GM19397 (cell line): ENCODE data around the gene CHPF.

ENCODE experiments used
- ATAC-seq: cut with Tn5 transposase; IDR thresholded peaks from one replicate; pipeline ENCODE4 v1.9.1; 2021; ENCODE audit warnings: mild to moderate bottlenecking, moderate library complexity; ENCODE audit not compliant: unreplicated experiment

The CHPF gene

DNA sequence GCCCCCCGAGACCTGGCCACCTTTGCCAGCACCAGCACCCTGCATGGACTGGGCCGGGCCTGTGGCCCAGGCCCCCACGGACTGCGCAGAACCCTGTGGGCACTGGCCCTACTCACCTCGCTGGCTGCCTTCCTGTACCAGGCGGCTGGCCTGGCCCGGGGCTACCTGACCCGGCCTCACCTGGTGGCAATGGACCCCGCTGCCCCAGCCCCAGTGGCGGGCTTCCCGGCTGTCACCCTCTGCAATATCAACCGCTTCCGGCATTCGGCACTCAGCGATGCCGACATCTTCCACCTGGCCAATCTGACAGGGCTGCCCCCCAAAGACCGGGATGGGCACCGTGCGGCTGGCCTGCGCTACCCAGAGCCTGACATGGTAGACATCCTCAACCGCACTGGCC lies 28.8 kb downstream of the CHPF start:
- no peak for ATAC-seq

- no peak for ATAC-seq
Measured at GRCh38 chr2:219514196-219514761, 29.3 kb downstream of the CHPF start, which contains the start of gene ASIC4. Gene ASIC4, plus strand, starts transcription at chr2:219514482. Its CDS starts 243 bp downstream, at chr2:219514725.

DNA sequence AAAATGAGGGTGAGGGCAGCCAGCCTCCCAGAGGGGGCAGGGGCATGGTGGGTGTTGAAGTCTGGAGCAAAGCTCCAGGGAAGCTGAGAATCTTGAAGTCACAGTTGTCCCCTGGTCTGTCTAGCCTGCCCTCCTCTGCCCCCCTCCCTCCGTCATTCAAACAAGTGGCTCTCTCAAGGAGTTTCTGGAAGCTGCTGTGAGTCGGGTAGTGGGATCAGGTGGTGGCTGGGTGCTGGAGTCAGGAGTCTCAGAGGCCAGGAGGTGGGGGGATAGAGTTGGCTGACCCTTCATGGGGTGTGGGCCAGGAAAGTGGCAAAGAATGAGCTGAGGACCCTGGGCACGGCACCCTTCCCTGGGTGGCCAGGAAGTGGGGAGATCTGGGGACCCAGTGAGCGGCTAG lies 29.8 kb downstream of the CHPF start:
- ATAC-seq: no peak

DNA sequence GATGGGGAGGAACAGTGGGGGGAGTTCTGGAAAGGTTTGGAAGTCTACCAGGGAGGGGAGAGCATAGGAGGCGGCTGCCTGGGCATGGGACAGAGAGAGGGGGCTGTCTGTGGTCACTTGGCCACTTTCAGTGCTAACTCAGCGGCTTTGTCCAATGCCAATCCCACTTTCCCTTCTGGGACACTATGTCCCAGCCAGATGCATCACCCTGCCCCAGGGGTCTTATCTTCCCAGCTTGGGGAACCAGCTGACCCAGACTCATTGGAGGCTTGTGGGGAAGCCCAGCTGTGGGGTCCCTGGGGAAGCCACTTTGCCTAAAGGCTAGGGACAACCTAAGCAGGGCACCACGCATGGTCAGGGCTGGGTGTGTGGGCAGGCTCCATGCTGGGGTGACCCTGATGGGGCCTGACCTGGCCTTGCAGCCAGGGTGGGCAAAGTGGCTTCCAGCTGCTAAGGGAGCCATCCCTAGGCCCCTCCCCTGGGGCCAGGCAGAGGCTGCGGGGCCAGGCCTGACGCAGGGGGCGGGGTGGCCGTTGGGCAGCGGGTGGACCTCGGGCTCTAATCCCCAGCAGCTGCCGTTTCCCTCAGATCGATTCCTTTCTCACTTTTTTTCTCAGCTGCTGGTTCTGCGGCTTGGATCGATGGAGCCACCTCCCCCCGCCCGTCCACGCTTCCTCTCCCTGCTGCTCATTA lies 30.9 kb downstream of the CHPF start:
- ATAC-seq: no peak

DNA sequence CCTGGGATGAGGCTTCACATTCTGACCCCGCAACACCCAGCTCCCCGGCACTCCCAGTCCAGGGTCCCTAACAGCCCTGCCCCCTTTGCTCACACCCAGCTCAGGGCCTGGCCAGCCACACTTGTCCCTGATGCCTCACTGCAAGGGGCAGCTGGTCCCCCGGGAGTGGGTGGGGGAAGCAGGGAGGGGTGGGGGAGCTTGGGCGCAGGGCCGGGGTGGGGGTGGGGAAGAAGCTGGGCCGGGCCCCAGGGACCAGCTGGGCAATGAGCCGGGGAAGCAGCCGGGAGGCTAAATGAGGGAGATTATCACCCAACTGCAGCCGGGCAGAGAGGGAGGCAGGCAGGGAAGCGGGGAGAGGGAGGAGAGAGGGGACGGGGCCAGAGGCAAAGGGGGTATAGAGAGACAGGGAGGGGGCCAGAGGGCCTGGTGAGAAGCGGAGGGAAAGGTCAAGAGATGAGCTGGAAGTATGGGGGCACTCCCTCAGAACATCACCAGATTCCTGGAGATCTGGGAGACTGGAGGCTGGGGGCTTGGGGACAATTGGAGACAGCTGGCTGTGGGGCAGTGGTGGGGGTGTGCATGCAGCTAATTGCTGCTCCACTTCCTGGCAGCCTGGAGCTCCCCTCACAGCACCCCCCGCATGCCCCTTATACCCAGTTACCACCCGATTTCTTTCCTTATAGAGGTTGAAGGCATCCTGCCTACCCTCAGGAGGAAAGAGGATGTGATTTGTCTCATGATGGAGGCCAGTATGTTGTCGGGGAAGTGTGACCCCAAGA lies 31.9 kb downstream of the CHPF start:
- no peak for ATAC-seq

DNA sequence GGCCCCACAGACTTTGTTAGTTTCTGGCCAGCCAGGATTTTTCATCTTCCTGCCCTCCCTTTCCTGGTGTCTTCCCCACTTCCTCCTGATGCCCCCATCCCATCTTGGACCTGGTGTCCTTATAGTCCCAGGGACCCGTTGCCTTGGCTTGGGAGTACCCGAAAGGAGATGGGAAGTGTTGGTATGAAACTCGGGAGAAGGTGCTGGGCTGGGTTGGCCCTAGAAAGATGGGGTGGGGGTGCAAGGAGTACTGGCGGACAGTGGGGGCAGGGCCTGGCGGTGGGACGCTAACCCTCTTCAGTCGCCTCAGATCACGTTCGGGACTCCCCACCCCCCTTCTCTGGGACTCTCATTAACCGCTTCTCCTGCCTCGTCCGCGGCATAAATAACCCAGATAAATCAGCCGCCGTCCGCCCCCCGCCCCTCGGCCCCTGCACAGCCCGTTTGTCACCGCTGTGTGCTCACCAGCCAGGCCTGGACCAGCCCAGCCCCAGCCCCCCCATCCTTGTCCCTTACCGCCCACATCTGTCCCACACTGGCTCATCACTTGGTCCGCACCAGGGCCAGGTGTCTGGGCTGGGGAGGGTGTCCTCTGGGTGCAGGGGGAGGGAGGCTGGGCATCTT lies 33.0 kb downstream of the CHPF start:
- ATAC-seq: no peak

DNA sequence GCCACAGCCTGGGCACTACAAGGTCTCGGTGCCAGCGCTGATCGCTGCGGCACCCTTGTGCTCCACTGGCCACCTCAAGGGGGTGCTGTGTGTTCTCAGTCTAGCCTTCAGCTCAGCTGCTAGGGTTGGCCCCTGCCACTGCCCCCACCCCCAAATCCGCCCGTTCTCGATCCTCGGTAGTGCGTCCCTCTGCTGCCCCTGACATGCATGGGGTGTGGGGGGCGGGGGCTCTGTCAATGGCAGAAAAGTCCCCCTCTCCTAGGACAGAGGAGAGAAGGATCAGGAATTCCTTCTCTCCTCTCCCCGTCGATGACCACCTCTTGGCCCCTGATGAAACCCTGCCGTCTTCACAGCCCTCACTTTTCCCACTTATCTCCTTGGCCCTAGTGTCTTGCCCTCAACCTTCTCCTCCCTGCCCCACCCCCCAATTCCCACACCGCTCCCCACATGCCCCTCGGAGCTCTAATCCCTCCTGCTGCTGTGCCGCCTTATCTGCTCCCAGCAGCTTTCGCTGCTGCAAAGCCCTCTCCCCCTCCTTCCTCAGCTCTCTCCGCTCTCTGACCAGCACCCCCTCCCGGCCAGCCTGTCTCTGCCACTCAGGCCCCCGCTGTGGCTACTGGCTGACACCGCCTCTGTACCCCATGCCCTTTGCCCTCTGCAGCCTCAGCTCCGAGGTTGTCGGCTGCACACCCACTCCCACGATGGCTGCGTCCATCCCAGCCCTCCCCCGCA lies 33.7 kb downstream of the CHPF start:
- no peak for ATAC-seq

DNA sequence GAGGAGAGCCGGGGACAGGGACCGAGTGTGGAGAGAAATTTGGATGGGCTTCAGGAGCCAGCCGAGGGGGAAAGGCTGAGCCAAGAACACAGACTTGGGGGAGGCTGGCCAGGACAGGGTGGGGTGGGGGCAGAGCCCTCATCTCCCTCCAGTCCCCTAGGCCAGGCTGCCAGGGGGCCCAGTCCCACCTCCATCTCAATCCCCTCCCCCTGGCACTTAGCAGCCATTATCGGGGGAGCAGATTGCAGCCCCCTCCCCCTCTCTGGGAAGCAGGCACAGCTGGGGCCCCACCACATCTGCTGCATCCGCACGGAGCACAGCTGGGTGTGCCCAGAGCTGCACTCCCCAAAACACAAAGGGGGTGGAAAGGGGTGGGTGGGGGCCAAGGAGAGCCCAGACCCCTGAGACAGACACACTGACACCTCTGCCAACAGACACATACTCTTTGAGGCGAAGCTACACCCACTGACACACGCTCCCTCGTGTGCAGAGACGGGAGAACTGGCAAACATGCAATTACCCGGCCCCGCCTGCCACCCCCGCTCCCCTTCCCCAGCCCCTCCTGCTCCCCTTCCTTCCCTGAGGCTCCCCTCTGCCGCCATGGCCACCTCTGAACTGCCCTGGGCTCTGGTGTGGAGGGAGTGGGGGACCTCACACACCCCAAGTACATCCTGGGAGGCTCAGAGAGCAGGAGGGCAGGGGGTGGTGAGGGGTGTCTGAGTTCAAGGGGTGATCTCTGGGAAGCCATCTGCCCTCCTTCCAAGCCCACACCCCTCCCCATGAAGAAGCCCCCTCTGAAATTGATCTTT lies 34.4 kb downstream of the CHPF start:
- ATAC-seq: no peak

DNA sequence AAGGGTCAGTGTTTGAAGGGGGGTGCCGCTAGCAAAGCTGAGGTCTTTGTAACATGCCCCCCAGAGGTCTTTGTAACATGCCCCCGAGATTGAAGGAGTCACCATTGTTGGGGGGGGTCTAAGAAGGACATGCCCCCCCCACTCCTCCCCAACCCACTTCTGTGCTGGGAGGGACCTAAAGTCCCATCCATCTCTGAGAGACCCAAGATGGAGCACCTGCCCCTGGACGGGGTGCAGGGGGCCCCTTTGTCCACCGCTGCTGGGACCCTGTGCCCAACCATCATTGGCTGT lies 35.2 kb downstream of the CHPF start:
- ATAC-seq: no peak

- no peak for ATAC-seq
Measured at GRCh38 chr2:219507581-219508443, 35.8 kb downstream of the CHPF start.

- no peak for ATAC-seq
Measured at GRCh38 chr2:219506802-219507526, 36.6 kb downstream of the CHPF start.

DNA sequence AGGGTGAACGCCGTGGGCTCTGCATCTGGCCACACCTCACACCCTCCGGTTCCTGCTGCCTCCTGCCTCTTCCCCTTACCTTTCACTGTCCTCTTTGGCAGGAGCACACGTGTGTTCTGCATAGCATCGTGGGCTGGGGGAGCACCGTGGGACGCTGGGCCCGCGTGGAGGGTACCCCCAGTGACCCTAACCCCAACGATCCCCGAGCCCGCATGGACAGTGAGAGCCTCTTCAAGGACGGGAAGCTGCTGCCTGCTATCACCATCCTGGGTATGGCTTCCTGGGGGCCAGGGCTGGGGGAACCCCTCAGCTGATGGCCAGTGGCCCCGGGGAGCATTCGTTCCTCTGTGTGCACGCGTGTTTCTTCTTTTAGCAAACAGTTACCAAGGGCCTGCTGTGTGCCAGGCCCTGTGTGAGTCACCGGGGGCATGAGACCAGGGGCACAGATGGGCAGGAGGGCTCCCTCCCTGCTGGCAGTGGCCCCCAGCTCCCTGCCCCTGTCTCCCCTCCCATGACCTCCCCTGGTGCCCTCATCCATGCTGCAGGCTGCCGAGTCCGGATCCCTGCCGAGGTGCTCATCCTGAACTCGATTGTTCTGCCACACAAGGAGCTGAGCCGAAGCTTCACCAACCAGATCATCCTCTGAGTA lies 37.3 kb downstream of the CHPF start:
- ATAC-seq: no peak

DNA sequence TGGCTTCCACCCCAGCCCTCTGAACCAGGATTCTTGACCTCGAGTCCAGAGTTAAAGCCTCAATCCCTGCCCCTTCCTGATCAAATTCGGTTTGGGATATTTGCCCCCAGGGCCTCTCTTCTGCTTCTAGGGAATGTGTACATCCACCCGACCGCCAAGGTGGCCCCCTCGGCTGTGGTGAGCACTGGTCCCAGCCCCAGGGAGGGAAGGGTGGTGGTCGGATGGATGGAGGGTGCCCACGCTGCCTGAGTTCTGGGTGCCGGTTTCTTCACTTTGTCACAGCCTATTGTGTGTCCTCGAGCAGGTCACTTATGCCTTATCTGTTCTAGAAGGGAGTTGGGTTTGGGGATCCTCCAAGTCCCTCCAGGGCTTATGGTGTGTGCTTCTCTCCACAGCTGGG lies 38.0 kb downstream of the CHPF start:
- no peak for ATAC-seq

- no peak for ATAC-seq
Measured at GRCh38 chr2:219502618-219503017, 41.0 kb downstream of the CHPF start.

DNA sequence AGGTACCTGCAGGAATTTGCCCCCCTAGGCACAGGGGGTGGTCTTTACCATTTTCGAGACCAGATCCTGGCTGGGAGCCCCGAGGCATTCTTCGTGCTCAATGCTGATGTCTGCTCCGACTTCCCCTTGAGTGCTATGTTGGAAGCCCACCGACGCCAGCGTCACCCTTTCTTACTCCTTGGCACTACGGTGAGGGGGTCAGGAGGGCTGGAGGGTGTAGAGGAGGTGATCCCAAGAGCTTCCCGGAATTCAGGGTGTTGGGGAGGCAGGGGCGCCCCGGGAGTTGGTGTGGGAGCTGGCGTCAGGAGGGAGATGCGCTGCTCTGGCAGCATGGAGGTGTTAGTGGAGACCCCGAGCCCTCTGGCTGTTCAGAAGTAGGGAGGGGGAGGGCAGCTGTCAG lies 41.8 kb downstream of the CHPF start:
- no peak for ATAC-seq

DNA sequence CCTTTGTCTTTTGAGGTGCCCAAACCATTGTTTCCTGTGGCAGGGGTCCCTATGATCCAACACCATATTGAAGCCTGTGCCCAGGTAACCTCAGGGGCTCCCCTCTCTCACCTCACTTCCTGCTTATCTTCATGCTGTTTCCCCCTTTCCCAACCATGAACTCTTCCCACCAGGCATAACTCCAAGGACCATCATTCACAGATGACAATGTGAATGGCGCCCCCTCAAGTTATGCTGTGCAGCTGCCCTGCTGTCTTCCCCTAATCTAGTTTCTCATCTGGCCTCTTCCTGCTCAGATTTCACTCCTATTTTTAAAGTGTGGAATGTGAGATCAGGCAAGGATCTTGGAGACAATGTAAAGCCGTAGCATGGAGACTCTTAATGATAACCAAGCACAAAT lies 43.5 kb downstream of the CHPF start:
- ATAC-seq: no peak

DNA sequence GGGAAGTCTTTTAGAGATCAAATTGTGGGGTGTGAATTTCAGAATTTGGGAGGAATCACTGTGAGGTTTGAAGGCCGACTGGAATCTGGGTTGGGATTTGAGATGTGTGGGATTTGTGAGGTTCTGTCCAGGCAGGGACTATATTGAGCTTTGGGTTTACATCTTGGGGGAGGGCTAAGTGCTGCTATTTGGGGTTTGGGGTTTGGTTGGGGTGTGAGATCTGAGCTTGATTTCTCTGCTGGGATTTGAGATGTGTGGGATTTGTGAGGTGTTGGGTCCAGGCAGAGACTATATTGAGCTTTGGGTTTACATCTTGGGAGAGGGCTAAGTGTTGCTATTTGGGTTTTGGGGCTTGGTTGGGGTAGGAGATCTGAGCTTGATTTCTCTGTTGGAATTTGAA lies 44.1 kb downstream of the CHPF start:
- ATAC-seq: no peak

- ATAC-seq: no peak
Measured at GRCh38 chr2:219499058-219499307, 44.6 kb downstream of the CHPF start.
